HG02852 (cell line): ENCODE results near the gene CCR2.
"Not testable (repeated sequence)": the region's sequence is repeated elsewhere in the genome, so short reads cannot be mapped to it uniquely, and the experiment has no call there.

Experiments used
- ATAC-seq: cut with Tn5 transposase; IDR thresholded peaks from one replicate; pipeline ENCODE4 v1.9.1; 2021; ENCODE audit warnings: mild to moderate bottlenecking, moderate library complexity; ENCODE audit not compliant: unreplicated experiment

The CCR2 gene

DNA sequence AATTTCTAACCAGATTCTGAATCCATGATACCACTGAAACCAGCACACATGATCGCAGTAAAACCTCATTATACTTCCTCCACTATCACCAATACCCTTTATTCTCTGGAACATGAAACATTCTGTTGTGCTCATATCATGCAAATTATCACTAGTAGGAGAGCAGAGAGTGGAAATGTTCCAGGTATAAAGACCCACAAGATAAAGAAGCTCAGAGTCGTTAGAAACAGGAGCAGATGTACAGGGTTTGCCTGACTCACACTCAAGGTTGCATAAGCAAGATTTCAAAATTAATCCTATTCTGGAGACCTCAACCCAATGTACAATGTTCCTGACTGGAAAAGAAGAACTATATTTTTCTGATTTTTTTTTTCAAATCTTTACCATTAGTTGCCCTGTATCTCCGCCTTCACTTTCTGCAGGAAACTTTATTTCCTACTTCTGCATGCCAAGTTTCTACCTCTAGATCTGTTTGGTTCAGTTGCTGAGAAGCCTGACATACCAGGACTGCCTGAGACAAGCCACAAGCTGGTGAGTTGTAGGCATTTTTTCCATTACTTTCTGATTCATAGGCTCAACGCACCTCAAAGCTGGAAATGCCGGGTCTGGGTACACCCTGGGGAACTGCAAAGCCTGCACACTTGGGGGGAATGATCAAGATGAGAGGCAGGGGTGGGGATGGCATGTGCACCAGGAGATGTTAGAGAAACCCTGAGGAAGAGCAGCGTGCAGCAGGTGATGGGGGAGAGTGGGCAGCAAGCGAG, at the start of gene CCR2:
Gene CCR2, plus strand, starts transcription at position 465 of the 764 bp plus-strand sequence. CDS start 3,417 bp downstream, outside the sequence.
- no peak for ATAC-seq

DNA sequence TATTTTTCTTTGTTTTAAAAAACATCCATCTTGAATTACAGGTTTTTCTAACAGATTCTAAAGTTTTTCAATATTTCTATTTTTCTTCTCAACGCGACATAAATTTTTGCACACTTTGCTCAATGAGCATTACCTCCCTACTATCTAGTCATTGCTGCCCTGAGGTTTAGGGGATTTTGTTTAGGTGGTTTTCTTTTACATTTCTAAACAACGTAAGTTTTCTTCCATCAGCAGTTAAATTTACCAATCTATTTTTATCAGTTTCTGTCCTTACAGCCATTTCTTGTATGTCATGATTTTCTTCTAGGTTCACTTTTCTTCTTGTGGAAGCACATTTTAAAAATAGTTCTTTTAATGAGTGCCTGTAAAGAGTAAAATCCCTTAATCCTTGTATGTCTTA, 49.2 kb upstream of the CCR2 start:
- no peak for ATAC-seq

DNA sequence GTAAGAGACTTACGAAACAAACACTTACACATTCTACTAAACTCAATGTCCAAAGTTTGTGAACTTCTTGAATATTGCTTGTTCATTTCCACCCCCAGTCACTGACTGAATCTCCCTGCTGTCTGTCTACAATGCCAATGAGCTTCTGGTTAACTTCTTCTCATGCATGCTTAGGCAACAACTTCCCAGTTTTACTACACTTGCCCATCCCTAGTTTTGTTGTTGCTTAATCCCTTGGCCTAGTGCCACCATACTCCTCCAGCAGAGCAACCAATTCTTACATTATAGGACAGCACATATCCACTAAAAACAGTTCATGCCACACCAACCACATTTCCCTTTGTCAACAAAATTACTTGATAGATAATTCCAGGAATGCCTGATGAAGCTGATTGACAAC, 40.9 kb upstream of the CCR2 start:
- no peak for ATAC-seq

DNA sequence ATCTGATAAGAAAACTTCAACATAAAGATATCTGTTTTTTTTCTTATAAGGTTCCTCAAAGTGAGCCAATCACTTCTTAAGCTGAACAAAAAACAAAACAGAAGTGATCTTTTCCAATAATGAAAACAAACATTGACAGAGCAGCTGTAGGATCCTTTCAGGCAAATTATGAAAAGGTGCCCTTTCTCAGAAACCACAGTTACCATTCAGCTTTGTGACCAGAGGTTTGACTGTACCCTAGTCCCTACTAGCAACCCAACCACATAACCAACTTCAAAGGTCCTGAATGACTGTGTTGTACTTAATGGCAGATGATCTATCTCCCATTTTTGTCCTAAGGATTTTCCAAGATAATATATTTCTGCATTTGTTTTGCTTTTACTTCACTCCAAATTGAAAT, 39.4 kb upstream of the CCR2 start:
- ATAC-seq: no peak

DNA sequence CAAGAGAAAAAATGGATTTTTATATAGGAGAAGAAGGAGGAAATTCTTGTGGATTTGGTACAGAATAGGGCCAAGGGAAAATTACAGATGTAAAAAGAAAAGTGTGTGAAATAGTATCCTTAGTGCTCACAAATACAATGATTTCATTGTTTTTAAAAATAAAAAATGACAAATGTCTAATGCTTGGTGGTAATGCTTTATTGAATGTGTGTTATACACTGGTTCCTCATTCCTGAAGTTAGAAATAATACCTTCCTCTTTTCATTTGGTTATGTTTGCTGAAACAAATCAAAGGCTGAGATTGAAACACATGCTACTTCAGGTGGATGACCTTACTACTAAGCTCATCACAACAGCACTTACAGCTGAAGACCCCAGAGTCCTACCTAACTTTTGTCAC, 37.7 kb upstream of the CCR2 start:
- no peak for ATAC-seq

DNA sequence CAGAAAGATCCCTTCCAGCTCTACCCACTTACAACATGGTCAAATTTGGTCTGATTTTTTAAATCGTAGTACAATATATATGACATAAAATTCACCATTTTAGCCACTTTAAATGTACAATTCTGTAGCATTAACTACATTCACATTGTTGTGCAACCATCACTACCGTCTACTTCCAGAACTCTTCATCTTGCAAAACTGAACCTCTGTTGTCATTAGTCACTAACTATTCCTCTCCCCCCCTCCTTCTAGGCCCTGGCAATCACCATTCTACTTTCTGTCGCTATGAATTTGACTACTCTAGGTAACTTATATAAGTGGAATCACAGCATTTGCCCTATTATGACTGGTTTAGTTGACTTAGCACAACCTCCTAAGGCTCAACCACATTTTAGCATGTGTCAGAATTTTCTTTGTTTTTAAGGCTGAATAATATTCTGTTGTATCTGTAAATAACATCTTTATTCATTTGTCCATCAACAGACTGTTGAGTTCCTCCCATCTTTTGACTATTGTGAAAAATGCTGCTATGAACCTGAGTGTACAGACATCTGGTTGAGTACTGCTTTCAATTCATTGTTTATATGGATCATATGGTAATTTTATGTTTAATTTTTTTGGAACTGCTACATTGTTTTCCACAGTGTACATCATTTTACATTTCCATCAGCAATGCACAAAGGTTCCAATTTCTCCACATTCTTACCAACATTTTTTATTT, 35.5 kb upstream of the CCR2 start:
- no peak for ATAC-seq

DNA sequence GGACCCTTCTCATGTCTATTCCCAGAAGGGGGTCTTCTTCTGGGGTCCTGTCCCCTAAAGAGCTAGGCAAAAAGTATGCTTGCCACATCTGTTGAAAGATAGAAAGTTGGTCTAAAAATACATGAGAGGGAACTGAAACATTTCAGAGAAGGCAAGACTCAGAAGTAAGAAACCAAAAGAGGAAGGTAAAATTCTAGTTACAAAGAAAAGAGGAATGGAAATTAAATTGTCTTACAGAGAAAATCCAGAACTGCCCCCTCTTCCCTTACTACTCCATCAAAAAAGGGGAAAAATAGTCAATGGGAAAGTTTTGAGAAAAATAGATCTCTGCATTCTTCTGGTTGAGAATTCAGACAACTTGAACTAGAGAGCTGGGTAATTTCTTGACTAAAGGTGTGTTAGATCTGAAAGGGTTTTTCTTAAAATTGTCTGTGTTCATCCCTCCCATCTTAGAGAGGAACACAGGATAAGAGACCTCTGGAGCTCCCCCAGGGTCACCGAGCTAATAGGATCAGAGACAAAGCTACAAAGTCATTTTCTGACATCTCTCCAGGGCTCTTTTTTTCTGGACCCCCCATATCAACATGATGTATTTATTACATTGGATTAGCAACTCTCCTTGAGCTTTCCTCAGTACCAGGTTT, 32.3 kb upstream of the CCR2 start:
- peak; percentile 51 for ATAC-seq

DNA sequence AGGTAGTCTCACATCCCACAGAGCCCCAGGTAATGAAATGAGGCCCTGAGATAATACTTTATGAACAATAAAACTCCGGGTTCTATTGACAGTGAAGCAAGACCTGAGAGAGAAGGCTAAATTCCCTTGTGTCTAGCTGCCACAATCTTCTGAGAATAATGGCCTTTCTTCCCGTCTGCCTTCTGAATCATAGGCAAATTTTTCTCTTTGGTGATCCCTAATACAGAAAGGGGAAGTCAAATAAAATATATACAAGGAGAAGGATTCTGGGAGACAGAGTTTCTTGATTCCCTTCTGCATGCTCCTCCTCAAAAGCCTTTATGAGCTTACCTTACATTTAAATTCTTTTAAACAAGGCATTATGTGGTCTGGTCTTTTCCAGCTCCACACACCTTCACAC, 29.9 kb upstream of the CCR2 start:
- ATAC-seq: no peak

DNA sequence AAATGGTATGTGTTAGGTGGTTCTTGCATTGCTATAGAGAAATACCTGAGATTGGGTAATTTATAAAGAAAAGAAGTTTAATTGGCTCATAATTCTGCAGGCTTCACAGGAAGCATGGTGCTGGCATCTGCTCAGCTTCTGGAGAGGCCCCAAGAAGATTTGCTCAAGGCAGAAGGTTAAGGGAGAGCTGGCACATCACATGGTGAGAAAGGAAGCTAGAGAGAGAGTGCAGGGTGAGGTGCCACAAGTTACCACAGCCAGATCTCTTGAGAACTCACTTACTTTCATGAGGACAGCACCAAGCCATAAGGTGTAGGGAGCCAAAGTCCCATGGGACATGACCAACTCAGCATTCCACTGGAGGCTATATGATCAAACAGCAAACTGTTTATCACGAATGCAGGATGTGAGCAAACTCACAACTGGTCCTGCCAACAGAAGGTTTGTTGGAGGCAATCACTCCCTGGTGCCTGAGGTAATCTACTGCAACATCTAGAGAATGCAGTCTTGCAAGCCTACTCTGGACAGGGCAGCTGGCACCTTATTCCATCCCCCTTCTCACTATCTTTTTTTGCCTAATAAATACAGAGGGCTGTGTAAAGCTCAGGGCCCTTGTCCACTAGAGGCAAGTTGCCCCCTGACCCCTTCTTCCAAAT, 28.1 kb upstream of the CCR2 start:
- ATAC-seq: no peak

DNA sequence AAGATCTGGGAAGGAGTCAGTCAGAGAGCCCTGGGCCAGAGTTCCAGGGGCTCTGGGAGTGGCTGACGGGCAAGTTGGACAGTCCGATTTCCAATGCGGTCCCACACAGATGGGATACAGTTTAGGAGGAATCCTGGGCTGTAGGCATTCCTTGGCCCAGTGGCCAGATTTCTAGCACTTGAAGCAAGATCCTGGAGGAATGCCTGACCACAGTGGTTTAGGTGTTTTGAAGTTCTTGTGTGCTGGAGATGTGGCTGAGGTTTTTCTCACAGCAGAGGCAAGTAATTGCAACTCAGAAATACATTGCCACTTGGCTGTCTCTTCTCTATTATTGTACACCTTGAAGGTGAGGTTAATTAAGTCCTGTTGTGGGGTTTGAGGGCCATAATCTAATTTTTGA, 23.2 kb upstream of the CCR2 start:
- ATAC-seq: not testable (repeated sequence)

DNA sequence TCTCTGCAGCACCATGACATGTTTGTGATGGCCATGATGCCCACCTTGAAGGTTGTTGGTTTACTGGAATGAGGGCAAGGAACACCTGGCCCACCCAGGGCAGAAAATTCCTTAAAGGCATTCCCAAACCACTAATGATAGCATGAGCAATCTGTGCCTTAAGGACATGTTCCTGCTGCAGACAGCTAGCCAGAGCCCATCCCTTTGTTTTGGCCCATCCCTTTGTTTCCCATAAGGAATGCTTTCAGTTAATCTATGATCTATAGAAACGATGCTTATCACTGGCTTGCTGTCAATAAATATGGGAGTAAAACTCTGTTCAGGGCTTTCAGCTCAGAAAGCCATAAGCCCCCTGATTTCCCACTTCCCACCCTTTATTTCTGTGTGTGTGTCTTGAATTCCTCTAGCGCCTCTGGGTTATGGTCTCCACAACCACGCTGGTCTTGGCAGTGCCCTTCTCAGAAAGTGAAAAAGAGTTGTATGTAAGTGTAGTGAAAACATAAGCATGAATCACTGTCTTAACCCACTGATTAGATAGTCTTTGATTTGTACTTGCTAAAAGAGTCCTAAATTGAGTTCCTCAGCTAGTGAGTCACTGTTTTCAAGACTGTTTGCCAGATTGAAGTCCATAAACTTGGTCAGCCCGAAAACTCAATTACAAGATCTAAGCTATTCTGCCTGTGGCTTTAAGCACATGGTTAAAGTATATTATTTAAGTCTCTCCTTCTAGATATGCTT, 19.0 kb upstream of the CCR2 start:
- no peak for ATAC-seq

DNA sequence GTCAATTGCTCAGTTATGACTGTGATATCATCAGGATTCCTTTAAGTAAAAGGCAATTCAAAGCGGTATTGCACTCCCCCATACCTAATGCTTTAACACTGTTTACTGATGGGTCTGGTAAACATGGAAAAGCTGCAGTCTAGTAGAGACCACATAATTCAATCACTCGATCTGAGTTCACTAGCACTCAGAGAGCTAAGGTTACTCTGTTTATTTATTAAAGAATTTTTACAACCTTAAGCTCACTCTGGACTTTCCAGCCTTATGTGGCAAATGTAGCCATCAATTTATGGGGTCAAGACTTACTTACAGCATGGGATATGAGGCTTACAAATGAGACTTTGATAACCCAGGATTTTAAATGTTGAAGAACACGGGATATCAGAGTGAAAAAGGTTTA, 18.4 kb upstream of the CCR2 start:
- ATAC-seq: no peak

DNA sequence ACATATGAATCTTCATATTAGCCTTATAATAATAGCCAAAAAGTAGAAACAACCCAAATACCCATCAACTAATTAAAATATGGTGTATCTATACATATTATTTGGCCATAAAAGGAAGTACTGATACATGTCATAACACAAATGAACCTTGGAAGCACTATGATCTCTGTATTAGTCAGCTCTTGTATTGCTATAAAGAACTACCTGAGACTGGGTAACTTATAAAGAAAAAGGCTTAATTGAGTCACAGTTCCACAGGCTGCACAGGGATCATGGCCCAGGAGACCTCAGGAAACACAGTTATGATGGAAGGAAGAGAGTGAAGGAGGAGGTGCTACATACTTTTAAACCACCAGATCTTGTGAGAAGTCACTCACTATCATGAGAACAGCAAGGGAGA, 16.0 kb upstream of the CCR2 start:
- ATAC-seq: no peak

DNA sequence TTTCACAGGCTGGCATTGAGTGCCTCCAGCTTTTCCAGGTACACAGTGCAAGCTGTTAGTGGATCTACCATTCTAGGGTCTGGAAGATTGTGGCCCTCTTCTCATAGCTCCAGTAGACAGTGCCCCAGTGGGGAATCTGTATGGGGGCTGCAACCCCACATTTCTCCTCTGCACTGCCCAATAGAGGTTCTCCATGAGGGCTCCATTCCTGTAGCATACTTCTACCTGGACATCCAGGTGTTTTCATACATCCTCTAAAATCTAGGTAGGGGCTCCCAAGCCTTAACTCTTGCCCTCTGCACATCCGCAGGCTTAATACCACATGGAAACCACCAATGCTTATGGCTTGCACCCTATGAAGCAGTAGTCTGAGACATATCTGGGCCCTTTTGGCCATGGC, 15.1 kb upstream of the CCR2 start:
- ATAC-seq: no peak

DNA sequence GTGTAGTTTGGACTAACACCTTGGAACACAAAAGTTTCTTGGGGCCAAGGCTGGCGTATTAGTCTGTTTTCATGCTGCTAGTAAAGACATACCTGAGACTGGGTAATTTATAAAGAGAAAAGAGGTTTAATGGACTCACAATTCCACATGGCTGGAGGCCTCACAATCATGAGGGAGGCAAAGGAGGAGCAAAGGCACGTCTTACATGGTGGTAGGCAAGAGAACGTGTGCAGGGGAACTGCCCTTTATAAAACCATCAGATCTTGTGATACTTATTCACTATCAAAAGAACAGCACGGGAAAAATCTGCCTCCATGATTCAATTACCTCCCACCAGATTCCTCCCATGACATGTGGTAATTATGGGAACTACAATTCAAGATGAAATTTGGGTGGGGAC, 9.4 kb upstream of the CCR2 start:
- ATAC-seq: no peak

DNA sequence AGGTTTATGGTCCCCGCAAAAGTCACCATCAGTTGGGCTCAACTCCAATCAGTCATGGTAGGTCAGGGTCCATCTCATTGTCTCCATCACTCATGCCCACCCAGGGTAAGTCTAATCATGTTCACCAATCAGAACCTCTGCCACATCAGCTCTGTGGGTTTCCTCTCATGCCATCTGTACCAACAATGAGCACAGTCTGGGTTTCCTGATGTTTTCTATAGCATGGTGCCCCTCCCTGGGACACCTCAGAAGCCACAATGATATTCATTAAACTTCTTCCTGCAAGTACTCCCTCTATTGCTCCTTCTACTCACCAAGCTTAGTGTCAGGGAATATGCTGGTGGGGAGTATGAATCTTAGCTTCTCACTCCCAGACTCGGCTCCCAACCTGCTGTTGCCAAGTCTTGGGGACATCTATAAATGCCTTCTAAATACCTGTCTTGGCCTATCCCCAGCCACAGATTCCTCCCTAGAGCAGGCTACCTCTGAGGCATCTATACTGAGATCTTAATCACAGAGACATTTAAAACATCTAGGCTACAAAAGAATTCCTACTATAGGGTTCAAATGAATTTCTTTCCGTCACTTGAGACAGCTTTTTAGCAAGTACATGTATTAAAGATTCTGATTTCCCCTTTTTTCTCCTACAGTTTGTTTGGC, 5.0 kb upstream of the CCR2 start:
- ATAC-seq: no peak

DNA sequence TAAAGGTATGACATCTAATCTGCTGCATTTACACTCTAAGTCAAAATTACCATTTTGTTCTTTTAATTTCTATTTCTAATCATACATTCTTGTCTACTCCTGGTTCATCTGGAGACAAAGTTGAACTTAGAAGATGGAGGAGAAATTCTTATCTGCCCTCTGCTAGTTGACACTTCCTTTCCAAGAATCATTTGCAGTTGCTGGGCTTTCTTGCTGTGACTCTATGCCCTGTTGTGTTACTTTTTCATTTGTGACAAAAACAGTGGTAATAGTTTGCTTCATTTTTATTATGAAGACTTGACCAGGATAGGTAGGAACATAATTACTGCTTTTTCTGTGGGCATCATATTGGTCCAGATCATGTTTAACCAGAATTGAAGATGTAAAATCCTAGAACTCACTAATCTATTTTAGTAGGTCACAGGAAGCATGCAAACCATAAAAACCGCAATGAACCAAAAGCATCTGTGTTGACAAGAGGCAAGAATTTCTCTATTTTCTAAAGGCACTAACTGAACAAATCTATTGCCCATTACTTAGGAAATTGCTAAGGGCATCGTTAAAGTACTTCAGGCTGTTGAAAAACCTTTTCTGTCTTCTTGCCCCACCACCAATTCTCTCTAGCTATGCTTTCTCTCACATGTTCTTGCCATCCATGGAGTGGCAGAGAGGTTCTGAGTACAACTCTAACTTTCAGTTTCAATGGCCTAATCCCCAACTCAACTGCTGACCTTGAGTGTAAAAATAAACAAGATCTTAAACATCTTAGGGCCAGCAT, 4.2 kb upstream of the CCR2 start:
- ATAC-seq: peak; percentile 61

DNA sequence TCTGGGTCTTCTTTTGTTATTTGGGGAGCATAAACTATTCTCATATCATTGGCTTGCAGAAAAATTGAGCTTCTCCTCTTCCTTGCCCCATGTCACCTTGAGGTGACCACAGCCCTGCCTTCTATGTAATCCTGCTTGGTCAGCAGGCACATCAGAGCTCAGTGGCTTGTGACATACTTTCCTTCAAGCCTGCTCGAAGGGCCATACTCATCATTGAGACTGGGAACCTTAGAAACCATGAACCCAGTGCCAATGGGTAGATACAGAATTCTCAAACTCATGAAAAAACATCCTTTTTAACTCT, 3.7 kb upstream of the CCR2 start:
- ATAC-seq: peak; percentile 15

DNA sequence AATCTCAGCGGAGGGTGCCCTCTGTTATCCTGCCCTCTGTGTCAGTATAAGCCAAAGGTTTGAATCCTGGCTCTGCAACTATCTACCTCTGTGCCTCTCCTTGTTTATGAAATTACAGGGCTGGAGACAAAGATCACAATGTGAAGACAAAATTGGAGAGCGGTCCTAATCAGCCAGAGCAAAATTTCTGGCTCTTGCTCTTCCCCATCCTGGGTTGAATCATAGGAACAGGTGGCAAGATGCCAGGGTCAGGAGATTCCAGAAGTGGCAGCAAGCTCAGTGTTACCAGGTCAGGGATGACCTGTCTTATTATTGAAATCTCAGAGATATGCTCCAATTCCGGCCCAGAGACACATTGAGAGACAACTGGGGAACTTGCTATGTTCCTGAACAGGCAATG, 2.3 kb upstream of the CCR2 start:
- no peak for ATAC-seq

DNA sequence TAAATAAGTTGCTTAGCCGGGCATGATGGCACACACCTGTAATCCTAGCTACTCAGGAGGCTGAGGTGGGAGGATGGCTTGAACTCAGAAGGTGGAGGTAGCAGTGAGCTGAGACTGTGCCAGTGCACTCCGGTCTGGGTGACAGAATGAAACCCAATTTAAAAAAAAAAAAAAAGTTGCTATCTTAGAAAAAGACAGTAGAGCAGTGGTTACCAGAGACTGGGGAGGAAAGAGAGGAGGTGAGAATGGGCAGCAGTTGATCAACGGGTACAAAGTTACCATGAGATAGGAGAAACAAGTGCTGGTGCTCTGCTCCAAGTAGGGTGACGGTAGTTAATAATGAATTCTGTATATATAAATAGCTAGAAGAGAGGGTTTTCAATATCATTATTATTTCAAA, 821 bp upstream of the CCR2 start:
- ATAC-seq: no peak
